ENCODE data around the gene TEX29. TPM values are rescaled to one million over a fixed set of nuclear protein-coding genes. Genes with fewer than 3 reads are reported as not detected.

Gene TEX29
- total RNA-seq (under 1 TPM; 0.96 to 0.99 TPM), polyA plus RNA-seq (not detected), total RNA-seq (0.43 to 1.8 (median 1.1) reads per million in 6 experiments)

DNA sequence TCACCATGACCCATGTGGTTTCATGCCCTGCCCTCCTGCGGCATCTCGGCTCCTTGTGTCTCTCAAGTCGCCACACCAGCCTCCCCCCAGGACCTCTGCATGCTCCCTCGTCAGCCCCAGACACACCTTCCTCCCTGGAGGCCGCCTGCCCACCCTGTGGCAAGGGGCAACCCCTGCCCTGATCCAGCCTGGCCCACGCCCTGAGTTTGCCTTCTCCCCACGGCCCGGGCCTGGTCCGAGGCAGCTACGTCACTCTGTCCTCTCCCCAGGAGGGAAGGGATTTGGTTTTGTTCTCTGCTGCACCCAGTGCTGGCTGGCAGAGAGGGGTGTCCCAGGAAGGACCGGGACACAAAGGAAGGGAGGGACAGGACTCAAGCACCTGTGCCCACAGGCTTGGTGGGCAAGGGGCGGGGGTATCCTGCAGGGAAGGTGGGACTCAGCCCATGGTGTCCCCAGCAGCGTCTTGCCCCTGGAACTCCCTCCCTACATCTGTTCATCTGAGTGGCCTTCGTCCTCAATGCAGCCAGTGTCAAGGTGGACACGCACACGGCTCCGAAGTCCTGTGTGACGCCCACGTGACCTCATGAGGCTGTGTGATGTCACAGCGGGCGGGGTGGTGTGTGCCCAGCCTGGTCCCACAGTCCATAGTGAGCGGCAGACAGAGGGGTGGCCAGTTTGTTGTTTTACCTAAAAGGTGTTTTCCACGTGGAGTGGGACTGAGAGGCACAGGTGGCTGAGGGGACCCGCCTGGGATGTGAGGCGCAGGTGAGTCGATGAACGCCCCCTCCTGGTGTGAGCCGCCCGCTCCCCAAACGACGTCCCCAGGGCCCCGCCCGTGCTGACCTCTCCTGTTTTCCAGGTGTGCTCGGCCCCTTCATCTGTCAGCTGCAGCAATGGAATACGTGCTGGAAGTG, at the start of gene TEX29:
TEX29 (plus strand) TSS at position 645 of the 914 bp plus-strand sequence; CDS start at position 894, 249 bp downstream.
- Mint-ChIP-seq H3K27ac (peak within 1 kb of the TSS in 2 of 10 donors; percentile 49 to 74), H3K9me3 (peaks cover 0 to 2% (median 0%) of the 10 kb centered on the region in 9 donors), H3K4me1 (peaks cover 0 to 9% (median 3%) of the 10 kb centered on the region in 4 donors), H3K4me3 (peak within 1 kb of the TSS in 1 of 10 donors; percentile 7), H3K36me3 (peaks cover 0 to 7% (median 2%) of the 10 kb centered on the region in 3 donors), H3K27me3 (peaks cover 0 to 5% (median 0%) of the 10 kb centered on the region in 5 donors)
- ATAC-seq (no peak), DNase-seq (no peak)
- POLR2A ChIA-PET, result no interaction called here

DNA sequence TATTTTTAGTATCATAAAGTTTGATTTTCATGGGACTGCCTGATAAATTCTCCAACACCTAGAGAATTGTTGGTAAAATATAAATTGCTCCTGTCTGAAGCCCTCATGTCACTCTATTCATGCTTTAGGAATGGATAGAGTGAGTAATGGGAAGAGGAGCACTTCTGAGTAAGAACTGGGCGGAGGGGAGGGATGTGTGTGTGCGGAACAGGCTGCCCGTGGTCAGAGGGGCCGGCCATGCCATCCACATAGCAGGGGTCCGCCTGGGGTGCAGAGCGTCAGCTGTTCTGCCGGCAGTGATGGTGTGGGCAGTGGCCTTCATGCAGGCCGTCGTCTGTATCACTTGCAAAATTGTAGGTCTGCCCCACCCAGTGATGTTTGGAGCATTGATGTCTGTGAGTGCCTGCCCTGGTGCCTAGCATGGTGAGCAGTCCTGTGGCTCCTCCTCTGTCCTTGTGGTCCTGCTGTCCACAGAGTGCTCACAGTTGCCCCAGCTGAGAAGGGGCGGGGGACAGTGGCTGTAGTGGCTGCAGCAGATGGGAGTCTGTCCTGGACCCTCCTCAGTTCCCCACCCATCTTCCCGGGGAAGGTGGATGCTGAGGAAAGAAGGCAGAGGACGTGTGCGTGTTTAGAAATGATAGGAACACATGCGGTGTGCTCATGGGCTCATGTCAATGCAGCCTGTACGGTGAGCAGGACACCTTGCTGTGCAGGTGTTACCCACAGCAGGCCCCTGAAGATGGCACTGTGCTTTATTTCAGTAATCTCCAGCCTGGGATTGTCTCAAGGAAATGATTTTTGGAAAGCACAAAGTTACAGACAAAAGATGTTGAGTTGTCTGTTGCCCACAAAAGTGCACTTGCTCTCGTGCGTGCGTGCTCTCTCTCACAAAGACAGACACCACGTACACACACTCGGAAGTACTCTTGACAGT, 49.4 kb upstream of the TEX29 start:
- peak overlapping the region in 3 of 10 donors; percentile 1 to 49 (median 35) for H3K27ac Mint-ChIP-seq
- H3K4me1 Mint-ChIP-seq, result peaks cover 0 to 9% (median 5%) of the 10 kb centered on the region in 4 donors
- H3K9me3 Mint-ChIP-seq, result no peaks in the 10 kb centered on the region
- POLR2A ChIA-PET, result no interaction called here
- H3K4me3 Mint-ChIP-seq, result no peak overlapping the region
- H3K36me3 Mint-ChIP-seq, result peaks cover 0 to 95% (median 20%) of the 10 kb centered on the region in 3 donors
- no peaks in the 10 kb centered on the region for H3K27me3 Mint-ChIP-seq
- no peak for ATAC-seq
- no peak for DNase-seq

DNA sequence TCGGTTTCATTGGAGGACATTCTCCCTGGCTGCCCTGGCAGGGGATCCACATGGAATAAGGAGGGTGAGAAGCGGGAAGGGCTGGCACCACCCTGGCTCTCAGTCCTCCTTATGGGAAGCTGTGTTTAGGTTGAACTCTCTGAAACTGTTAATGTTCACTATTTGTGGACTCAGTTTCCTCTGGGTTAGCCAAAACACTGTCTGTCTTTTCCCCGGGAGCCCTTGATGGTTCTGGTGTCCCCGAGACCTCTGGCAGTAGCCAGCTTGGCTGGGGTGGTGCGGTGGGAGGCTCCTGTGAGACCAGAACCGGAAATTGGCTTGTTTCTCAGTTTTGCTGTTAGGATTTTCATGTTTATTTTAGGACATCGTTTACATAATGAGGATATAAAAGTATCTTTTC, 48.3 kb upstream of the TEX29 start:
- Mint-ChIP-seq H3K9me3 (no peaks in the 10 kb centered on the region), H3K27me3 (no peaks in the 10 kb centered on the region), H3K36me3 (peaks cover 0 to 95% (median 15%) of the 10 kb centered on the region in 3 donors), H3K4me3 (no peak overlapping the region), H3K4me1 (peaks cover 0 to 3% (median under 1%) of the 10 kb centered on the region in 4 donors), H3K27ac (peak overlapping the region in 2 of 10 donors; percentile 22 to 39)
- no peak for ATAC-seq
- POLR2A ChIA-PET, result no interaction called here
- no peak for DNase-seq

DNA sequence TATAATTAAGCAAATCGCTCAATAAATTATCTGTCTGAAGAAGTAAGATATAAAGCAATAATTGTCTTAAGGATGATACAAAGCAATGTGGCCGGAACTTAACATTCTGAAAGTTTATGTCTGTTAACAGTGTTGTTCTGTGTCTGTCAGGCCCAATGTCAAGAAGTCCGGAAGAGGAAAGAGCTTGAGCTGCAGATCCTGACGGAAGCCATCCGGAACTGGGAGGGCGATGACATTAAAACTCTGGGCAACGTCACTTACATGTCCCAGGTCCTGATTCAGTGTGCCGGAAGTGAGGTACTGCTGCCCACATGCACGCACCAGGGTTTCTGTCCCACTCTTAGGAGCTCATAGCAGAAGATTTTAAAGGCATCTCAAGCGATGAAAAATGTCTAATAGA, 45.1 kb upstream of the TEX29 start:
- POLR2A ChIA-PET, result no interaction called here
- H3K27me3 Mint-ChIP-seq, result no peaks in the 10 kb centered on the region
- peak overlapping the region in 1 of 10 donors; percentile 27 for H3K27ac Mint-ChIP-seq
- peaks cover 0 to 98% (median 14%) of the 10 kb centered on the region in 3 donors for H3K36me3 Mint-ChIP-seq
- ATAC-seq (no peak), DNase-seq (no peak)
- H3K4me3 Mint-ChIP-seq, result no peak overlapping the region
- H3K9me3 Mint-ChIP-seq, result no peaks in the 10 kb centered on the region
- peaks cover 0 to 2% (median 0%) of the 10 kb centered on the region in 4 donors for H3K4me1 Mint-ChIP-seq

DNA sequence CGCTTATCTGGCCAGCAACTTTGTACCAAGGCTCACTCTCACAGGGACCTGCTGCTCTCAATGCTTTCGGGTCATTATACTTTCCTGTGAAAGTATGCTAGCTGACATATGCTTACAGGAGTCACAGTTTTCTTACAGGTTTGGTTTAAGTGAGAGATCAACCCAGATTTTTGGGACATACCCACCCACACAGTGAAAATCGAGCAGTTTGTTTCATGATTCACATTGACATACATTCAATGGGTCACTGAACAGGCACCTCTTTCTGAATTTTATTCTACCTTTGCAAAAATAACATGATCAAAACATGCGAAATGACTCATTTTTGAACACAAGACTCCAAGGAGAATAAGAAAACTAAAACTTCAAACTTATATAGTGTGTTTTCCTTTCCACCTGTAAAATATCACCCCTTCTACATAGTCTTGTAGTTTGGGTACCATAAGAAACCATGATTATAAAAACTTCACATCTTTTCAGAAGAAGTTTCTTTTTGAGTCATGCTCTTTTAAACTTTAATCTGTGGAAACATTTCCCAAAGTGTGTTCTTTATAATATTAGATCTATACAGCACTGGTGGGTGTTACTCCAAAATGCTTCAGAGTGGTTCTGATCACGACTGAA, 44.3 kb upstream of the TEX29 start:
- H3K27ac Mint-ChIP-seq, result peak overlapping the region in 1 of 10 donors; percentile 58
- H3K36me3 Mint-ChIP-seq, result peaks cover 0 to 99% (median 18%) of the 10 kb centered on the region in 3 donors
- ATAC-seq (no peak), DNase-seq (no peak)
- no peak overlapping the region for H3K4me3 Mint-ChIP-seq
- peaks cover 0 to 2% (median 0%) of the 10 kb centered on the region in 4 donors for H3K4me1 Mint-ChIP-seq
- POLR2A ChIA-PET, result no interaction called here
- H3K9me3 Mint-ChIP-seq, result no peaks in the 10 kb centered on the region
- H3K27me3 Mint-ChIP-seq, result no peaks in the 10 kb centered on the region

DNA sequence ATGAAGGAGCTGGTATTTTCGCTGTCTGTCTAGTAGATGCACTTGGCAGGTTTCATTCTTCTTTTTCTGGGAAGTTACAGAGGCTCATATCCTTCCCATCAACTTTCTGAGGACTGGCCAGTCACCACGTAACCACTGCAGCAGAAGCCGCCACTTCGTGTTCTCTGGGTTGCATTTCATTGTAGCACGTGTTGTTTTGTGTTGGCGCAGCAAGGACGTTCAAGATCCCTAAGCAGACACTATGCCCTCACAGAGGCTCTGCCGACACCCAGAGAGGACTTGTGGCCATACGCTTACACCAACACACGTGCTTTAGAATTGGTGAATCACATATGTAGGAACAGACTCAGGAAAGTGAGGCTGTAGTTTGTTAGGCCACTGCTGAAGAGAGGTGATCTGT, 42.2 kb upstream of the TEX29 start:
- ATAC-seq, result no peak
- no peak overlapping the region for H3K4me3 Mint-ChIP-seq
- DNase-seq, result no peak
- no peaks in the 10 kb centered on the region for H3K4me1 Mint-ChIP-seq
- H3K27me3 Mint-ChIP-seq, result no peaks in the 10 kb centered on the region
- peak overlapping the region in 1 of 10 donors; percentile 52 for H3K27ac Mint-ChIP-seq
- H3K36me3 Mint-ChIP-seq, result peaks cover 0 to 100% (median 25%) of the 10 kb centered on the region in 3 donors
- no peaks in the 10 kb centered on the region for H3K9me3 Mint-ChIP-seq
- POLR2A ChIA-PET, result no interaction called here

DNA sequence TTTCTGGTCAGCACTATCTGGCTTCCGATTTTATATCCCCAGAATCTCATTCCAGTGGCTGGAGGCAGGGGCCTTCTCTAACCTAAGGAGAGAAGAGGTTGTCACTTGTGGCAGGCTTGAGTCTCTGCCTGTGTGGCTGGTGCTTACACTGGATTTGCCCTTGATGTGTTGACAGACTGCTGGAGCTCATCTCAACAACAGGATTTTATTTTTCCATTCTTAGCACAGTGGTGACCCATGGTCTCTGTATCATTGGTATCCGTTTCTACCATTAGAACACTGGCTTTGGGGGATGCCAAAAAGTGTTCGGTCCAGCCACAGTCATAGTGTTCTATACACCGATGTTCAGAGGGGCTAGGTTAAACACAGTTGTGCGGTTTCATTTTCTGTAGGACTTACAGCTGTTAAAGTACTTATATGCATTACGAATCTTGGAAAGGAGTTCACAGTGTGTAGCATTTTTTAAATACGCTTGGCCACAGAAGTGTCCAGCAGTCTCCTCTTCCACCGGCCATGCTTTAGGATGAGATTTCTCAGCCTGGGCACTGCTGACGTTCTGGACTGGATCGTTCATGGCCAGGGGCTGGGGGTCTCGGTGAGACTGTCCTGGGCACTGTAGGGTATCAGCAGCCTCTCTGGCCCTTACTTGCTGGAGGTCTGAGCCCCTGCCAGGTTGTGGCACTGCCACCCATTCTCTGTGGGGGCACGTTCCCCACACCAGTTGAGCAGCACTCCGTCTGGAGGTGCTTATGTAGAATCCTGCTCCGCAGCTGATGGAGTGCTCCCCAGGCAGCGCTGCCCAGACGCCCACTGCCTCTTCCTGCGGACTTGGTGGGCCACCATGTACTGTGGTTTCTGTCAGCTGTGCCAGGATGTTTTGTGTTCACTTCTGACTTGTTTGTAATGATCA, 41.4 kb upstream of the TEX29 start:
- Mint-ChIP-seq H3K36me3 (peaks cover 6 to 100% (median 20%) of the 10 kb centered on the region in 3 donors), H3K27ac (peak overlapping the region in 1 of 10 donors; percentile 3), H3K27me3 (no peaks in the 10 kb centered on the region), H3K4me3 (no peak overlapping the region), H3K4me1 (peaks cover 0 to 2% (median 0%) of the 10 kb centered on the region in 4 donors), H3K9me3 (no peaks in the 10 kb centered on the region)
- ATAC-seq (no peak), DNase-seq (no peak)
- POLR2A ChIA-PET, result no interaction called here

DNA sequence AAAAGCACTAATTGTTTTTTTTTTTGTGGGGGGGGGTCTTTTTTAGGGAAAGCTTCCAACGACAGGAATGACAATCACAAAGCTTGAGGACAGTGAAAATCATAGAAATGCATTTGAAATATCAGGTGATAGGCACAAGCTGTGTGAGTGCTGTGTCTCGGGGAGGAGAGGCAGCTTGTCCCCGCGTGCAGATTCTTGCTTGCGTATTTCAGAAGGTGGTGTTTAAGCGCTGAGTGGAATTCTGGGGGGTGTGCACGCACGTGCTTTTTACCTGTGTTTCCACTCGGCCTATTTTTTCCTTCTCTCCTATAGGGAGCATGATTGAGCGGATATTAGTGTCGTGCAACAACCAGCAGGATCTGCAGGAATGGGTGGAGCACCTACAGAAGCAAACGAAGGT, 40.2 kb upstream of the TEX29 start:
- Mint-ChIP-seq H3K4me3 (no peak overlapping the region), H3K27ac (no peak overlapping the region)

DNA sequence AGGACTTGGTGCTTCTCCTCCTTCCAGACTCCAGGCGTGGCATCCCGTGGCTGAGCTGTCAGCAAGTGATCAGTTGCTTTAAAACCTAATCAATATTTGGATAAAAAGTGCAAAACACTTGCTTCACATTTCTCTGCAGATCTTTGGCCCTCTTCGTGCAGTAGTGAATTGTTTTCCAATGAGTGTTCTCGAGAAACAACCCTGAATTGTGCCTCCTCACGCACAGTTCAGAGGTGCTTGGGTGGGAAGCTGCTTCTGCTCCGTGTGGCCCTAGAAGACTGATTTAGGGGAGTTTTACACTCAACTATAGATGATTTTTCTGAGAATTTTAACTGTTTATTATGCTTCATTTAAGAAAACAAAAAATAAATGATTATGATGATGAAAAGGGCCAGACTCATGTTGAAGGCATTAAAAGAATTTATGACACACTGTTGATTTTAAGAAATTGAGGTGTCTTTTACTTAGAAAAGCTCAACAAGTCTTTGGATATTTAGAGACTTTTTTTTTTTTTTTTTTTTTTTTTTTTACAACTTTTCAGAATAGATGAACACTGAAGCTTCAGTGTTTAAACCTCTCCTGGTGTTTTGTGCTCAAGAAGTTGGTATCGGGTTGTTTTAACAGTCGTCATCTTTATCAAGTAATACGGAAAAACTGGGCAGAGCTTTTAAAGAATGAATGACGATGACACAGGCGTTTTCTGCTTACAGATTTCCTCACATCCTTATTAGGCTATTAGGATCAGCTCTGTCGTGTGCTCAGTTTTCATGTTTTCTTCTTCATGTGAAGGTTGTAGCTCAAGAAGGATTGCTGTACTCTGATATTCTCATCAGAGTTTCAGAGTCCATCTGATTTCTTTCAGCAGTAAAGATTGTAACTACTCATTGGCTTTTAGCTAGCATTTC, 39.5 kb upstream of the TEX29 start:
- Mint-ChIP-seq H3K27ac (no peak overlapping the region), H3K4me3 (no peak overlapping the region), H3K36me3 (peaks cover 11 to 100% (median 20%) of the 10 kb centered on the region in 3 donors), H3K27me3 (no peaks in the 10 kb centered on the region), H3K9me3 (no peaks in the 10 kb centered on the region), H3K4me1 (peaks cover 0 to 2% (median 0%) of the 10 kb centered on the region in 4 donors)
- DNase-seq, result no peak
- ATAC-seq, result no peak
- POLR2A ChIA-PET, result no interaction called here

More for the DNA sequence above, 40.2 kb upstream of the TEX29 start:
- no peaks in the 10 kb centered on the region for H3K9me3 Mint-ChIP-seq
- DNase-seq (no peak), ATAC-seq (no peak)
- POLR2A ChIA-PET, result interaction anchor here (0.6 to 0.7 kb wide), 2 partner anchors 8 to 220 kb away, joined by 3 read pairs; no protein-coding TSS in a partner anchor
- H3K4me1 Mint-ChIP-seq, result peaks cover 0 to 2% (median 0%) of the 10 kb centered on the region in 4 donors
- H3K36me3 Mint-ChIP-seq, result peaks cover 11 to 100% (median 20%) of the 10 kb centered on the region in 3 donors
- H3K27me3 Mint-ChIP-seq, result no peaks in the 10 kb centered on the region

DNA sequence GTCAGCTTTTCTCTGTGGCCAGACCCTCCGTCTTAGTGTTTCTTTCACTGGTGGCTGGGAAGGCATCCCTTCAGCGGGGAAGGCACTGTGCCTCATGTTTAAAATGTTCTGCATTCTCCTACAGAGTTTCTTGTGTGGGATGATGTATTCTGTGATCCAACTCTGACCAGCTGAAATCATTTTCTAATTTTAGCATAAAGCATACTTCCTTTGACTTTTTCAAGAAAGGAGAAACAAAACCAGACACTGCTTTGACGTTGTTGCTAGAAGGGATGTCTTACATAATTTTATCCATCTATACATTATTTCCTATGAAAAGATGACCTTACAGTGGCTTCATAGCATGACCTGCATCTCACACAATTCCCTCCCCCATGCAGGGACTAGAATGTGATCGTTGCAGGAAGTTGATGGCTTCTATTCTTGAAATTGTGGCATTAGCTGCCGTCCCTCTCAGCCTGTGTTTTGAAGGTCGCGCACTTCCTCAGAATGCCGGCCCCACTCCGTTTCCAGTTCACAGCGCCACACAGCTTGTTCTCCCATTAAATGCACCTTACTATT, 38.6 kb upstream of the TEX29 start:
- ATAC-seq, result no peak

More for the DNA sequence above, 38.6 kb upstream of the TEX29 start:
- no peak for DNase-seq
- POLR2A ChIA-PET, result interaction anchor here (0.6 kb wide), 1 partner anchor 215 kb away, joined by 4 read pairs; no protein-coding TSS in a partner anchor
- peaks cover 0 to 2% (median 0%) of the 10 kb centered on the region in 4 donors for H3K4me1 Mint-ChIP-seq
- no peaks in the 10 kb centered on the region for H3K27me3 Mint-ChIP-seq
- H3K36me3 Mint-ChIP-seq, result peaks cover 11 to 100% (median 25%) of the 10 kb centered on the region in 3 donors
- H3K4me3 Mint-ChIP-seq, result no peak overlapping the region
- H3K9me3 Mint-ChIP-seq, result no peaks in the 10 kb centered on the region
- H3K27ac Mint-ChIP-seq, result peak overlapping the region in 1 of 10 donors; percentile 20

Measured in naive thymus-derived CD8-positive, alpha-beta T cell (primary cell).